PC-9 (cell line): ENCODE measurements around the gene CDC14A. TPM values are rescaled to one million over a fixed set of nuclear protein-coding genes. Genes with fewer than 3 reads are reported as not detected.

Source experiments
- BruUV-seq: library from RNA; stranded (reverse); fragments of 400-500 nt; replicated peaks from 2 replicates; lab custom pipeline; 2021; lab: Mats Ljungman, UMichigan
- CTCF ChIA-PET: fragments of 300-600 bp; sonication (Branson Sonifier 250); formaldehyde crosslinking; loops from one replicate; lab custom pipeline; 2022; ENCODE audit warnings: antibody characterized with exemption; lab: Charles Lee
- POLR2A ChIA-PET: fragments of 300-600 bp; sonication (Branson Sonifier 250); formaldehyde crosslinking; loops from one replicate; lab custom pipeline; 2022; ENCODE audit warnings: antibody characterized with exemption; ENCODE audit not compliant: unreplicated experiment; lab: Charles Lee
- DNase-seq, 2 experiments: peaks; one replicate each; pipeline versions ENCODE4 v3.0.0 to v3.0.0-alpha.2; 2015 to 2022; ENCODE audit warnings: mixed read lengths in 1 of 2
- H2AFZ ChIP-seq: fragments of 200-600 bp; sonication (generic); 2 replicates; pipeline ENCODE4 v1.8.1; 2017; ENCODE audit warnings: antibody characterized with exemption
- H3F3A ChIP-seq: fragments of 200-600 bp; sonication (generic); 2 replicates; pipeline ENCODE4 v1.8.1; 2017; ENCODE audit warnings: antibody characterized with exemption, mild to moderate bottlenecking, low read depth; ENCODE audit not compliant: insufficient read depth
- H3K27ac ChIP-seq: fragments of 200-600 bp; sonication (generic); 2 replicates; pipeline ENCODE4 v1.6.1; 2016; ENCODE audit warnings: mixed run types
- H3K27me3 ChIP-seq: fragments of 200-600 bp; sonication (generic); 2 replicates; pipeline ENCODE4 v1.6.1; 2016; ENCODE audit warnings: low read depth, mixed run types; ENCODE audit not compliant: insufficient read depth
- H3K36me3 ChIP-seq: fragments of 200-600 bp; sonication (generic); 2 replicates; pipeline ENCODE4 v1.6.1; 2016; ENCODE audit warnings: low read depth, mixed run types
- H3K4me1 ChIP-seq: fragments of 200-600 bp; sonication (generic); replicated peaks from 2 replicates; pipeline ENCODE4 v1.6.1; 2016; ENCODE audit warnings: mixed run types; ENCODE audit not compliant: insufficient read depth
- H3K4me2 ChIP-seq: fragments of 200-600 bp; sonication (generic); 2 replicates; pipeline ENCODE4 v1.6.1; 2017; ENCODE audit warnings: mixed run types
- H3K4me3 ChIP-seq: fragments of 200-600 bp; sonication (generic); 2 replicates; pipeline ENCODE4 v1.6.1; 2016; ENCODE audit warnings: mixed run types
- H3K79me2 ChIP-seq: fragments of 200-600 bp; sonication (generic); 2 replicates; pipeline ENCODE4 v1.6.1; 2017; ENCODE audit warnings: low read depth, mixed run types
- H3K9me2 ChIP-seq: fragments of 200-600 bp; sonication (generic); 2 replicates; pipeline ENCODE4 v1.8.1; 2017; ENCODE audit warnings: mild to moderate bottlenecking; ENCODE audit not compliant: insufficient read depth
- H3K9me3 ChIP-seq: fragments of 200-600 bp; sonication (generic); 2 replicates; pipeline ENCODE4 v1.8.1; 2016; ENCODE audit warnings: low read depth; ENCODE audit not compliant: insufficient read depth
- H4K20me1 ChIP-seq: fragments of 200-600 bp; sonication (generic); 2 replicates; pipeline ENCODE4 v1.8.1; 2017; ENCODE audit not compliant: insufficient read depth
- EZH2 ChIP-seq: fragments of 200-600 bp; sonication (generic); IDR thresholded peaks from 2 replicates; pipeline ENCODE4 v1.8.0; 2017; ENCODE audit warnings: antibody characterized with exemption, low read depth
- intact Hi-C: fragments of 100-400 bp; cut with micrococcal nuclease; formaldehyde crosslinking; loops from one replicate; pipeline ENCODE4 v1.10.0; 2022; ENCODE audit not compliant: unreplicated experiment
- total RNA-seq: library from RNA; stranded (reverse); gene quantifications from 2 replicates; pipeline ENCODE4 v1.2.3, GENCODE V29; 2021
- TF ChIP-seq, protein P1 (sequence below): fragments of 200-600 bp; sonication (generic); conservative IDR thresholded peaks from 2 replicates; pipeline ENCODE4 v1.6.1; 2017; ENCODE audit warnings: mixed run types, antibody characterized with exemption, mild to moderate bottlenecking, moderate library complexity

Gene CDC14A
- total RNA-seq, 1 experiment from 2014 or later = 2.8 TPM

DNA sequence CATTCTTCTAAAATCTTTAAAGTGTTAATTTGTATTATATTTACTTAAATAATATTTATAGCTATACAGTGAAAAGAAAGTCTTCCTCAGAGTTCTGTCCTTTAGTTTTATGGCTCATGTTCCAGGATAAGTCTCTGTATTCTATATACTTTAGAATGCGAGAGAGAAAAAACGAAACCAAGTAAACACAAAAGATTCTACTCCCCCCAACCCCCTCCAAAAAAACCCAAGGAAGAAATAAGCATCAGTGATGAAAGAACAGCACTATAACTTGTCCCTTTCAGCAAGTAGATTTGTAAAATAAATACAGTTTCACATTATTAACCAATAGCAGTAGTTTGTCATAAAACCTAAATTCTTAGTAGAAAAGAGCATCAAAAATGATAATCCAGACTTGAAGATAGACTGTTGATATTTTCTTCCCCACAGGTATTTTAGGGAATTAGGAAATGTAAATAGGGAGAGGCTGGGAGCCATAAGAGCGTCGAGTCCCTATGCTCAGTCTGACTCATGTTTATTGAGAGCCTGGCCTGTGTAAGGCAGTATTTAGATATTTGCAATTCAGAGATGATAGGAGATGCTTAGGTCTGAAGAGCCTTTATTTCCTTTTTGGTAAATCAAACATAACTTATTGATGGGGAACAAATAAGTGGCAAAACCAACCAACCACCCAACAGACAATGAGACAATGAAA, 35.5 kb downstream of the CDC14A start:
- CTCF ChIA-PET = no interaction called here
- no TSS peak for BruUV-seq

DNA sequence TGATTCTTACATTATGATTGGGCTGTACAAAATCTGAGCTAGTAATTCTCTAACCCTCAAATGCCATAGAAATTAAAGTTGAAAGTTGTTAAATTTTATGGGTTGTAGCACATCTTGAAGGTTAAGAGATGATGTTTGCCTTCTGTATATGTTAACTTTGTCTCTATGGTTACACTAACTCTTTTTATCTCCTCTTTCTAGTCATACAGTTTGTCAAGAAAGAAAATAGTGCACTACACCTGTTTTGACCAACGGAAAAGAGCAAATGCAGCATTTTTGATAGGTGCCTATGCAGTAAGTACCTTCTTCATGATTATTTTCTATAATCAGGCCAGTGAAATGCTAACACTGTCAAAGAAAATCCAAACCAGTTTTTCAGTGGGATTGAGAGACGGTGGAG, 38.2 kb downstream of the CDC14A start:
- DNase-seq = no peak
- POLR2A ChIA-PET = no interaction called here
- Histone ChIP-seq H3K4me2 (no peak overlapping the region), H3K27me3 (no peaks in the 10 kb centered on the region), H3K36me3 (no peaks in the 10 kb centered on the region), H3K27ac (no peak overlapping the region), H3K9me3 (no peaks in the 10 kb centered on the region), H2AFZ (no peak overlapping the region), H3K9me2 (no peaks in the 10 kb centered on the region), H3F3A (no peaks in the 10 kb centered on the region), H3K4me3 (no peak overlapping the region), H3K4me1 (no peaks in the 10 kb centered on the region), H4K20me1 (no peaks in the 10 kb centered on the region), H3K79me2 (no peaks in the 10 kb centered on the region)
- BruUV-seq = no TSS peak
- CTCF ChIA-PET = no interaction called here
- intact Hi-C loops = no loop called here
- TF ChIP-seq, protein P1, sequence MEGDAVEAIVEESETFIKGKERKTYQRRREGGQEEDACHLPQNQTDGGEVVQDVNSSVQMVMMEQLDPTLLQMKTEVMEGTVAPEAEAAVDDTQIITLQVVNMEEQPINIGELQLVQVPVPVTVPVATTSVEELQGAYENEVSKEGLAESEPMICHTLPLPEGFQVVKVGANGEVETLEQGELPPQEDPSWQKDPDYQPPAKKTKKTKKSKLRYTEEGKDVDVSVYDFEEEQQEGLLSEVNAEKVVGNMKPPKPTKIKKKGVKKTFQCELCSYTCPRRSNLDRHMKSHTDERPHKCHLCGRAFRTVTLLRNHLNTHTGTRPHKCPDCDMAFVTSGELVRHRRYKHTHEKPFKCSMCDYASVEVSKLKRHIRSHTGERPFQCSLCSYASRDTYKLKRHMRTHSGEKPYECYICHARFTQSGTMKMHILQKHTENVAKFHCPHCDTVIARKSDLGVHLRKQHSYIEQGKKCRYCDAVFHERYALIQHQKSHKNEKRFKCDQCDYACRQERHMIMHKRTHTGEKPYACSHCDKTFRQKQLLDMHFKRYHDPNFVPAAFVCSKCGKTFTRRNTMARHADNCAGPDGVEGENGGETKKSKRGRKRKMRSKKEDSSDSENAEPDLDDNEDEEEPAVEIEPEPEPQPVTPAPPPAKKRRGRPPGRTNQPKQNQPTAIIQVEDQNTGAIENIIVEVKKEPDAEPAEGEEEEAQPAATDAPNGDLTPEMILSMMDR = no peak
- TF ChIP-seq EZH2 = no peak

More for the DNA sequence above, 35.5 kb downstream of the CDC14A start:
- Histone ChIP-seq H3K9me2 (no peaks in the 10 kb centered on the region), H3K4me2 (no peak overlapping the region), H3K27ac (no peak overlapping the region), H3K4me3 (no peak overlapping the region), H3K4me1 (no peaks in the 10 kb centered on the region), H3F3A (no peaks in the 10 kb centered on the region), H4K20me1 (no peaks in the 10 kb centered on the region), H3K9me3 (no peaks in the 10 kb centered on the region), H3K27me3 (no peaks in the 10 kb centered on the region), H3K36me3 (no peaks in the 10 kb centered on the region), H3K79me2 (no peaks in the 10 kb centered on the region), H2AFZ (no peak overlapping the region)
- TF ChIP-seq, protein P1 = no peak
- TF ChIP-seq EZH2 = no peak
- intact Hi-C loops = no loop called here
- DNase-seq = no peak
- POLR2A ChIA-PET = no interaction called here

DNA sequence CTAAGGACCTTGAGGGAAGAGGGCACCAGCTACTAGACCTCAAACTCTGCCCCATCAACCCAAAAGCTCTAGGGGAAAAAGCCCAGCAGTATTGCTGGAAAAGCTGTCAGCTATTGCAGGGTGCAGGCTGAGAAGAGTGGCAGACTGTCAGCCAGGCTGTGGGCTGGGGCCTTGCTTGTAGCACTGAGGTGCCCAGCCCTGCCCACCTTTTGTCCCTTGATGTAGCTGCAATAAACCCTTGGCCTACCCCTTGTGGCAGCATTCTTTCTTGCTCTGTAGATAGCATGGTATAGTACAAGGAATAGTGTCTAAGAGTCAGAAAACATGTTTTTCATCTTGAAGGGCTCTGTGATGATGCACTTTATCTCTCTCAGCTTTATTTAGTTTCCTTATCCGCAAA, 39.4 kb downstream of the CDC14A start:
- H4K20me1 ChIP-seq = no peaks in the 10 kb centered on the region
- no TSS peak for BruUV-seq
- no peaks in the 10 kb centered on the region for H3K27me3 ChIP-seq
- DNase-seq = no peak
- CTCF ChIA-PET = no interaction called here
- H2AFZ ChIP-seq = no peak overlapping the region
- no peaks in the 10 kb centered on the region for H3K36me3 ChIP-seq
- H3F3A ChIP-seq = no peaks in the 10 kb centered on the region
- no peaks in the 10 kb centered on the region for H3K4me1 ChIP-seq
- no peak overlapping the region for H3K4me3 ChIP-seq
- H3K79me2 ChIP-seq = no peaks in the 10 kb centered on the region
- H3K9me3 ChIP-seq = no peaks in the 10 kb centered on the region
- intact Hi-C loops = no loop called here
- no peak overlapping the region for H3K4me2 ChIP-seq
- POLR2A ChIA-PET = interaction anchor here (0.7 kb wide), 1 partner anchor 1969 kb away, joined by 6 read pairs; no protein-coding TSS in a partner anchor
- no peak for TF ChIP-seq EZH2
- TF ChIP-seq, protein P1 = no peak
- H3K27ac ChIP-seq = no peak overlapping the region
- no peaks in the 10 kb centered on the region for H3K9me2 ChIP-seq
